Left lung (tissue), 10 donors: ENCODE measurements around the gene RPTOR. TPM values are rescaled to one million over a fixed set of nuclear protein-coding genes. Genes with fewer than 3 reads are reported as not detected.

Experiments
- ATAC-seq: fragments of 200-7000 bp; cut with Tn5 transposase; one replicate; pipeline ENCODE4 v1.9.1; 2020; ENCODE audit warnings: moderate library complexity
- DNase-seq, 4 donors: peaks; one replicate each; pipeline ENCODE4 v3.0.0-alpha.2; 2013 to 2020
- H3K27ac ChIP-seq, 2 donors: fragments of 200-600 bp; sonication (generic) in 1 of 2; one replicate each; pipeline versions ENCODE4 v1.5.0 to v1.8.0; 2020 to 2021
- H3K27me3 ChIP-seq, 2 donors: fragments of 200-600 bp; sonication (generic) in 1 of 2; one replicate each; pipeline versions ENCODE4 v1.5.0 to v1.8.0; 2020 to 2021
- H3K36me3 ChIP-seq, 2 donors: fragments of 200-600 bp; sonication (generic) in 1 of 2; one replicate each; pipeline versions ENCODE4 v1.5.0 to v1.8.0; 2020 to 2021
- H3K4me1 ChIP-seq, 2 donors: fragments of 200-600 bp; one replicate each; pipeline ENCODE4 v1.8.0; 2021
- H3K4me3 ChIP-seq, 2 donors: fragments of 200-600 bp; sonication (generic) in 1 of 2; one replicate each; pipeline versions ENCODE4 v1.5.0 to v1.8.0; 2020 to 2021; ENCODE audit warnings: mild to moderate bottlenecking in 1 of 2
- H3K9me3 ChIP-seq, 2 donors: fragments of 200-600 bp; sonication (generic) in 1 of 2; one replicate each; pipeline versions ENCODE4 v1.5.0 to v1.8.0; 2020 to 2021
- intact Hi-C, 2 donors: fragments of 100-400 bp; cut with DNase I; formaldehyde crosslinking; loops; one replicate each; pipeline versions ENCODE4 v1.11.2 to v1.14.2; 2022
- polyA plus RNA-seq, 6 donors: library from polyadenylated mRNA; unstranded; fragments of 120-200 nt; gene quantifications; one replicate each; pipeline ENCODE4 v1.2.1, GENCODE V29; 2013; ENCODE audit not compliant: insufficient read length in 6 of 6
- total RNA-seq, 2 donors: library from RNA; stranded (reverse); fragmentation: NEBNext Ultra II Directional; extraction: Animal tissue kit (Norgen Biotek cat#: 25700); gene quantifications; one replicate each; pipeline ENCODE4 v1.2.1, GENCODE V29; 2021
- TF ChIP-seq, protein P1 (sequence below), 2 donors: fragments of 200-600 bp; sonication (generic) in 1 of 2; IDR thresholded peaks; one replicate each; pipeline versions ENCODE4 v1.5.0 to v1.8.0; 2021; ENCODE audit warnings: antibody characterized with exemption in 2 of 2
- donor health status: DM: no; HTN: yes; CAD: no.
- donor health status: DM: no; HTN: no; CAD: no.

Gene RPTOR
- total and polyA plus RNA-seq, 8 donors: 14.2 to 39.2 (median 20.7) TPM

GRCh38 chr17:81003711-81004475 is 459.3 kb downstream of the RPTOR start:
- ATAC-seq: peak; percentile 10
- peak in 1 of 4 donors; percentile 71 for DNase-seq
- Histone ChIP-seq H3K27ac (no peak overlapping the region), H3K27me3 (peaks cover 22 to 54% of the 10 kb centered on the region in 2 donors), H3K9me3 (no peaks in the 10 kb centered on the region), H3K4me1 (peaks cover 4 to 26% of the 10 kb centered on the region in 2 donors), H3K36me3 (peaks cover 0 to 17% of the 10 kb centered on the region in 2 donors), H3K4me3 (no peak overlapping the region)
- intact Hi-C loops: no loop called here
- TF ChIP-seq, protein P1, sequence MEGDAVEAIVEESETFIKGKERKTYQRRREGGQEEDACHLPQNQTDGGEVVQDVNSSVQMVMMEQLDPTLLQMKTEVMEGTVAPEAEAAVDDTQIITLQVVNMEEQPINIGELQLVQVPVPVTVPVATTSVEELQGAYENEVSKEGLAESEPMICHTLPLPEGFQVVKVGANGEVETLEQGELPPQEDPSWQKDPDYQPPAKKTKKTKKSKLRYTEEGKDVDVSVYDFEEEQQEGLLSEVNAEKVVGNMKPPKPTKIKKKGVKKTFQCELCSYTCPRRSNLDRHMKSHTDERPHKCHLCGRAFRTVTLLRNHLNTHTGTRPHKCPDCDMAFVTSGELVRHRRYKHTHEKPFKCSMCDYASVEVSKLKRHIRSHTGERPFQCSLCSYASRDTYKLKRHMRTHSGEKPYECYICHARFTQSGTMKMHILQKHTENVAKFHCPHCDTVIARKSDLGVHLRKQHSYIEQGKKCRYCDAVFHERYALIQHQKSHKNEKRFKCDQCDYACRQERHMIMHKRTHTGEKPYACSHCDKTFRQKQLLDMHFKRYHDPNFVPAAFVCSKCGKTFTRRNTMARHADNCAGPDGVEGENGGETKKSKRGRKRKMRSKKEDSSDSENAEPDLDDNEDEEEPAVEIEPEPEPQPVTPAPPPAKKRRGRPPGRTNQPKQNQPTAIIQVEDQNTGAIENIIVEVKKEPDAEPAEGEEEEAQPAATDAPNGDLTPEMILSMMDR (IDR thresholded peaks at IDR 0.05): no peak

GRCh38 chr17:81006891-81007290 is 462.3 kb downstream of the RPTOR start:
- TF ChIP-seq, protein P1 (IDR thresholded peaks at IDR 0.05): no peak
- H3K36me3 ChIP-seq: no peaks in the 10 kb centered on the region
- intact Hi-C loops: no loop called here
- ATAC-seq (no peak), DNase-seq (no peak)
- H3K27ac ChIP-seq: no peak overlapping the region
- H3K4me1 ChIP-seq: peaks cover 4 to 20% of the 10 kb centered on the region in 2 donors
- H3K27me3 ChIP-seq: peaks cover 22 to 50% of the 10 kb centered on the region in 2 donors
- no peak overlapping the region for H3K4me3 ChIP-seq
- peaks cover 0 to 10% of the 10 kb centered on the region in 2 donors for H3K9me3 ChIP-seq

GRCh38 chr17:81008140-81008539 is 463.5 kb downstream of the RPTOR start:
- H3K36me3 ChIP-seq: no peaks in the 10 kb centered on the region
- no peak overlapping the region for H3K27ac ChIP-seq
- H3K4me3 ChIP-seq: no peak overlapping the region
- peak in 1 of 4 donors; percentile 19 for DNase-seq
- peaks cover 16 to 37% of the 10 kb centered on the region in 2 donors for H3K27me3 ChIP-seq
- TF ChIP-seq, protein P1 (IDR thresholded peaks at IDR 0.05): no peak
- peaks cover 0 to 12% of the 10 kb centered on the region in 2 donors for H3K4me1 ChIP-seq
- peaks cover 0 to 10% of the 10 kb centered on the region in 2 donors for H3K9me3 ChIP-seq
- no peak for ATAC-seq
- intact Hi-C loops: no loop called here

- intact Hi-C loops: no loop called here
- no peak for ATAC-seq
- DNase-seq: peak in 1 of 4 donors; percentile 68
Observed at GRCh38 chr17:81009136-81009535, 464.5 kb downstream of the RPTOR start.

GRCh38 chr17:81010935-81011334 is 466.3 kb downstream of the RPTOR start:
- Histone ChIP-seq H3K27ac (no peak overlapping the region), H3K36me3 (no peaks in the 10 kb centered on the region), H3K4me1 (no peaks in the 10 kb centered on the region), H3K4me3 (no peak overlapping the region), H3K27me3 (peaks cover 0 to 9% of the 10 kb centered on the region in 2 donors), H3K9me3 (peaks cover 0 to 10% of the 10 kb centered on the region in 2 donors)
- intact Hi-C loops: no loop called here
- no peak for ATAC-seq
- no peak for DNase-seq
- TF ChIP-seq, protein P1 (IDR thresholded peaks at IDR 0.05): no peak

More at GRCh38 chr17:81009136-81009535, 464.5 kb downstream of the RPTOR start:
- Histone ChIP-seq H3K4me1 (peaks cover 0 to 6% of the 10 kb centered on the region in 2 donors), H3K27ac (no peak overlapping the region), H3K4me3 (no peak overlapping the region), H3K9me3 (peaks cover 0 to 10% of the 10 kb centered on the region in 2 donors), H3K36me3 (no peaks in the 10 kb centered on the region), H3K27me3 (peaks cover 7 to 27% of the 10 kb centered on the region in 2 donors)
- TF ChIP-seq, protein P1 (IDR thresholded peaks at IDR 0.05): no peak
